ENCODE results near the gene CNIH4.

CNIH4 gene

GRCh38 chr1:224392411-224393249 is 36.0 kb downstream of the CNIH4 start:
- H3K14ac ChIP-seq (ENCODE audit: low read length), result no peak overlapping the region
- H2BK5ac ChIP-seq (ENCODE audit: low read depth, low read length, poor library complexity), result no peak overlapping the region
- no peaks in the 10 kb centered on the region for H3K79me1 ChIP-seq (ENCODE audit: low read length)
- WGBS (ENCODE audit: extremely low coverage, insufficient coverage, insufficient read length), result no CpG with 5 or more reads among the region's 4 CpGs
- no peak overlapping the region for H2AK5ac ChIP-seq (ENCODE audit: low read length)
- no peak for DNase-seq
- peaks cover 23 to 29% of the 10 kb centered on the region in 2 experiments for H3K36me3 ChIP-seq (ENCODE audit: control insufficient read depth in 1 of 2, insufficient read depth in 2 of 2, low read length in 2 of 2)
- no peak overlapping the region for H2AFZ ChIP-seq (ENCODE audit: insufficient read depth, low read length, poor library complexity)
- no peak overlapping the region for H3K18ac ChIP-seq (ENCODE audit: low read length)
- H3K9ac ChIP-seq (ENCODE audit: low read length), result no peak overlapping the region
- H3K4me3 ChIP-seq (ENCODE audit: low read depth, low read length), result no peak overlapping the region
- H3K79me2 ChIP-seq (ENCODE audit: control insufficient read depth, insufficient read depth, low read length, poor library complexity), result no peaks in the 10 kb centered on the region
- H3K4me2 ChIP-seq (ENCODE audit: low read length), result no peak overlapping the region
- no peaks in the 10 kb centered on the region for H3K27me3 ChIP-seq (ENCODE audit: insufficient read depth, low read length)
- no peak overlapping the region for H3K4ac ChIP-seq (ENCODE audit: low read depth, low read length)
- no peaks in the 10 kb centered on the region for H3K9me3 ChIP-seq (ENCODE audit: insufficient read depth, low read depth, low read length)
- no peak overlapping the region for H4K12ac ChIP-seq (ENCODE audit: low read depth, low read length)
- H4K8ac ChIP-seq (ENCODE audit: low read depth, low read length), result no peak overlapping the region
- no peak overlapping the region for H4K91ac ChIP-seq (ENCODE audit: low read depth, low read length)
- H3K23ac ChIP-seq (ENCODE audit: low read length), result no peak overlapping the region
- H3K27ac ChIP-seq (ENCODE audit: low read depth, low read length), result no peak overlapping the region
- H2BK120ac ChIP-seq (ENCODE audit: insufficient read depth, low read length, poor library complexity), result no peak overlapping the region
- no peak overlapping the region for H2BK12ac ChIP-seq (ENCODE audit: low read length)
- no peaks in the 10 kb centered on the region for H3K4me1 ChIP-seq (ENCODE audit: control insufficient read depth in 1 of 2, insufficient read depth in 2 of 2, low read length in 2 of 2)

- Histone ChIP-seq H2BK120ac (ENCODE audit: insufficient read depth, low read length, poor library complexity) (no peak overlapping the region), H3K23ac (ENCODE audit: low read length) (no peak overlapping the region), H3K4ac (ENCODE audit: low read depth, low read length) (no peak overlapping the region), H3K27me3 (ENCODE audit: insufficient read depth, low read length) (no peaks in the 10 kb centered on the region), H4K8ac (ENCODE audit: low read depth, low read length) (no peak overlapping the region), H3K4me1 (ENCODE audit: control insufficient read depth in 1 of 2, insufficient read depth in 2 of 2, low read length in 2 of 2) (no peaks in the 10 kb centered on the region), H3K9me3 (ENCODE audit: insufficient read depth, low read depth, low read length) (no peaks in the 10 kb centered on the region), H2AFZ (ENCODE audit: insufficient read depth, low read length, poor library complexity) (no peak overlapping the region), H2BK12ac (ENCODE audit: low read length) (no peak overlapping the region), H3K36me3 (ENCODE audit: control insufficient read depth in 1 of 2, insufficient read depth in 2 of 2, low read length in 2 of 2) (peaks cover 23 to 29% of the 10 kb centered on the region in 2 experiments), H3K4me2 (ENCODE audit: low read length) (no peak overlapping the region), H2AK5ac (ENCODE audit: low read length) (no peak overlapping the region), H3K9ac (ENCODE audit: low read length) (no peak overlapping the region), H4K91ac (ENCODE audit: low read depth, low read length) (no peak overlapping the region), H3K4me3 (ENCODE audit: low read depth, low read length) (no peak overlapping the region), H3K18ac (ENCODE audit: low read length) (no peak overlapping the region), H3K79me2 (ENCODE audit: control insufficient read depth, insufficient read depth, low read length, poor library complexity) (no peaks in the 10 kb centered on the region), H4K12ac (ENCODE audit: low read depth, low read length) (no peak overlapping the region), H3K14ac (ENCODE audit: low read length) (no peak overlapping the region), H2BK5ac (ENCODE audit: low read depth, low read length, poor library complexity) (no peak overlapping the region), H3K79me1 (ENCODE audit: low read length) (no peaks in the 10 kb centered on the region), H3K27ac (ENCODE audit: low read depth, low read length) (no peak overlapping the region)
- WGBS (ENCODE audit: extremely low coverage, insufficient coverage, insufficient read length), result no CpG with 5 or more reads among the region's 3 CpGs
- DNase-seq, result no peak
Observed at GRCh38 chr1:224393294-224393693, 36.6 kb downstream of the CNIH4 start.

- Histone ChIP-seq H4K8ac (ENCODE audit: low read depth, low read length) (no peak overlapping the region), H2BK12ac (ENCODE audit: low read length) (no peak overlapping the region), H2AK5ac (ENCODE audit: low read length) (no peak overlapping the region), H4K12ac (ENCODE audit: low read depth, low read length) (no peak overlapping the region), H2AFZ (ENCODE audit: insufficient read depth, low read length, poor library complexity) (no peak overlapping the region), H4K91ac (ENCODE audit: low read depth, low read length) (no peak overlapping the region), H3K4ac (ENCODE audit: low read depth, low read length) (no peak overlapping the region), H3K36me3 (ENCODE audit: control insufficient read depth in 1 of 2, insufficient read depth in 2 of 2, low read length in 2 of 2) (peaks cover 17 to 23% of the 10 kb centered on the region in 2 experiments), H3K27me3 (ENCODE audit: insufficient read depth, low read length) (no peaks in the 10 kb centered on the region), H3K14ac (ENCODE audit: low read length) (no peak overlapping the region), H2BK120ac (ENCODE audit: insufficient read depth, low read length, poor library complexity) (no peak overlapping the region), H3K79me2 (ENCODE audit: control insufficient read depth, insufficient read depth, low read length, poor library complexity) (no peaks in the 10 kb centered on the region), H3K27ac (ENCODE audit: low read depth, low read length) (no peak overlapping the region), H3K9ac (ENCODE audit: low read length) (no peak overlapping the region), H3K18ac (ENCODE audit: low read length) (no peak overlapping the region), H3K9me3 (ENCODE audit: insufficient read depth, low read depth, low read length) (no peaks in the 10 kb centered on the region), H3K4me2 (ENCODE audit: low read length) (no peak overlapping the region), H3K4me1 (ENCODE audit: control insufficient read depth in 1 of 2, insufficient read depth in 2 of 2, low read length in 2 of 2) (no peaks in the 10 kb centered on the region), H3K4me3 (ENCODE audit: low read depth, low read length) (no peak overlapping the region), H3K23ac (ENCODE audit: low read length) (no peak overlapping the region), H2BK5ac (ENCODE audit: low read depth, low read length, poor library complexity) (no peak overlapping the region), H3K79me1 (ENCODE audit: low read length) (no peaks in the 10 kb centered on the region)
- WGBS (ENCODE audit: extremely low coverage, insufficient coverage, insufficient read length), result no CpG with 5 or more reads among the region's 1 CpG
- DNase-seq, result no peak
Observed at GRCh38 chr1:224399887-224400286, 43.2 kb downstream of the CNIH4 start.

GRCh38 chr1:224402472-224403036 is 45.9 kb downstream of the CNIH4 start:
- no CpG with 5 or more reads among the region's 1 CpG for WGBS (ENCODE audit: extremely low coverage, insufficient coverage, insufficient read length)

More at GRCh38 chr1:224402472-224403036, 45.9 kb downstream of the CNIH4 start:
- Histone ChIP-seq H2BK5ac (ENCODE audit: low read depth, low read length, poor library complexity) (no peak overlapping the region), H2AFZ (ENCODE audit: insufficient read depth, low read length, poor library complexity) (no peak overlapping the region), H3K27me3 (ENCODE audit: insufficient read depth, low read length) (no peaks in the 10 kb centered on the region), H3K9ac (ENCODE audit: low read length) (no peak overlapping the region), H3K9me3 (ENCODE audit: insufficient read depth, low read depth, low read length) (no peaks in the 10 kb centered on the region), H2BK12ac (ENCODE audit: low read length) (no peak overlapping the region), H4K12ac (ENCODE audit: low read depth, low read length) (no peak overlapping the region), H3K4me1 (ENCODE audit: control insufficient read depth in 1 of 2, insufficient read depth in 2 of 2, low read length in 2 of 2) (peaks cover 0 to 2% of the 10 kb centered on the region in 2 experiments), H3K4ac (ENCODE audit: low read depth, low read length) (no peak overlapping the region), H2AK5ac (ENCODE audit: low read length) (no peak overlapping the region), H3K18ac (ENCODE audit: low read length) (no peak overlapping the region), H3K4me2 (ENCODE audit: low read length) (no peak overlapping the region), H3K27ac (ENCODE audit: low read depth, low read length) (no peak overlapping the region), H4K91ac (ENCODE audit: low read depth, low read length) (no peak overlapping the region), H3K23ac (ENCODE audit: low read length) (no peak overlapping the region), H3K14ac (ENCODE audit: low read length) (no peak overlapping the region), H3K79me2 (ENCODE audit: control insufficient read depth, insufficient read depth, low read length, poor library complexity) (no peaks in the 10 kb centered on the region), H4K8ac (ENCODE audit: low read depth, low read length) (no peak overlapping the region), H3K4me3 (ENCODE audit: low read depth, low read length) (no peak overlapping the region), H3K79me1 (ENCODE audit: low read length) (no peaks in the 10 kb centered on the region), H3K36me3 (ENCODE audit: control insufficient read depth in 1 of 2, insufficient read depth in 2 of 2, low read length in 2 of 2) (peaks cover 11 to 22% of the 10 kb centered on the region in 2 experiments), H2BK120ac (ENCODE audit: insufficient read depth, low read length, poor library complexity) (no peak overlapping the region)
- no peak for DNase-seq
